Duodenal mucosa (tissue), 2 donors: ENCODE results near the gene RAB31.

Experiments
- H3K27ac ChIP-seq: one replicate; pipeline ENCODE4 v1.7.0; 2013; ENCODE audit warnings: low read depth, low read length
- H3K27me3 ChIP-seq, 2 donors: one replicate each; pipeline ENCODE4 v1.7.0; 2013; ENCODE audit warnings: low read length in 2 of 2, control low read depth in 1 of 2; ENCODE audit not compliant: insufficient read depth in 2 of 2, control insufficient read depth in 1 of 2
- H3K36me3 ChIP-seq, 2 donors: one replicate each; pipeline ENCODE4 v1.7.0; 2013; ENCODE audit warnings: low read length in 2 of 2, control low read depth in 1 of 2; ENCODE audit not compliant: insufficient read depth in 2 of 2, control insufficient read depth in 1 of 2
- H3K4me1 ChIP-seq, 2 donors: one replicate each; pipeline ENCODE4 v1.7.0; 2013; ENCODE audit warnings: low read length in 2 of 2, control low read depth in 1 of 2; ENCODE audit not compliant: insufficient read depth in 2 of 2, control insufficient read depth in 1 of 2
- H3K4me3 ChIP-seq, 2 donors: one replicate each; pipeline ENCODE4 v1.7.0; 2013; ENCODE audit warnings: low read length in 2 of 2, low read depth in 1 of 2
- H3K9ac ChIP-seq, 2 donors: one replicate each; pipeline ENCODE4 v1.7.0; 2013; ENCODE audit warnings: low read length in 2 of 2, low read depth in 1 of 2
- H3K9me3 ChIP-seq, 2 donors: one replicate each; pipeline ENCODE4 v1.7.0; 2013; ENCODE audit warnings: low read length in 2 of 2, control low read depth in 1 of 2; ENCODE audit not compliant: control insufficient read depth in 1 of 2

Gene RAB31

GRCh38 chr18:9902832-9903231 lies 194.7 kb downstream of the RAB31 start:
- Histone ChIP-seq H3K27ac (no peak overlapping the region), H3K9me3 (no peaks in the 10 kb centered on the region), H3K4me1 (peaks cover 0 to 6% of the 10 kb centered on the region in 2 donors), H3K9ac (no peak overlapping the region), H3K4me3 (no peak overlapping the region), H3K27me3 (peaks cover 0 to 5% of the 10 kb centered on the region in 2 donors), H3K36me3 (no peaks in the 10 kb centered on the region)

GRCh38 chr18:9905401-9905922 lies 197.4 kb downstream of the RAB31 start:
- peaks cover 2 to 5% of the 10 kb centered on the region in 2 donors for H3K27me3 ChIP-seq
- H3K9me3 ChIP-seq, result no peaks in the 10 kb centered on the region
- no peaks in the 10 kb centered on the region for H3K36me3 ChIP-seq
- H3K9ac ChIP-seq, result no peak overlapping the region
- no peak overlapping the region for H3K27ac ChIP-seq
- no peak overlapping the region for H3K4me3 ChIP-seq
- H3K4me1 ChIP-seq, result no peaks in the 10 kb centered on the region

GRCh38 chr18:9906481-9906880 lies 198.4 kb downstream of the RAB31 start:
- H3K4me3 ChIP-seq, result no peak overlapping the region
- H3K27ac ChIP-seq, result no peak overlapping the region
- no peaks in the 10 kb centered on the region for H3K4me1 ChIP-seq
- peaks cover 2 to 5% of the 10 kb centered on the region in 2 donors for H3K27me3 ChIP-seq
- no peak overlapping the region for H3K9ac ChIP-seq
- no peaks in the 10 kb centered on the region for H3K36me3 ChIP-seq
- no peaks in the 10 kb centered on the region for H3K9me3 ChIP-seq

- Histone ChIP-seq H3K4me3 (no peak overlapping the region), H3K27me3 (peaks cover 2 to 5% of the 10 kb centered on the region in 2 donors), H3K36me3 (no peaks in the 10 kb centered on the region), H3K27ac (no peak overlapping the region), H3K9me3 (no peaks in the 10 kb centered on the region), H3K4me1 (no peaks in the 10 kb centered on the region), H3K9ac (no peak overlapping the region)
Observed at GRCh38 chr18:9907867-9908266, 199.8 kb downstream of the RAB31 start.

- no peaks in the 10 kb centered on the region for H3K9me3 ChIP-seq
- H3K27me3 ChIP-seq, result peaks cover 2 to 5% of the 10 kb centered on the region in 2 donors
- H3K9ac ChIP-seq, result no peak overlapping the region
- H3K4me1 ChIP-seq, result peaks cover 0 to 2% of the 10 kb centered on the region in 2 donors
- no peaks in the 10 kb centered on the region for H3K36me3 ChIP-seq
- H3K4me3 ChIP-seq, result no peak overlapping the region
- no peak overlapping the region for H3K27ac ChIP-seq
Observed at GRCh38 chr18:9910071-9910470, 202.0 kb downstream of the RAB31 start.

GRCh38 chr18:9910661-9911060 lies 202.6 kb downstream of the RAB31 start:
- H3K9me3 ChIP-seq, result no peaks in the 10 kb centered on the region
- peaks cover 2 to 3% of the 10 kb centered on the region in 2 donors for H3K4me1 ChIP-seq
- no peaks in the 10 kb centered on the region for H3K36me3 ChIP-seq
- H3K4me3 ChIP-seq, result no peak overlapping the region
- peaks cover 2 to 3% of the 10 kb centered on the region in 2 donors for H3K27me3 ChIP-seq
- H3K27ac ChIP-seq, result no peak overlapping the region
- no peak overlapping the region for H3K9ac ChIP-seq

GRCh38 chr18:9911226-9911625 lies 203.1 kb downstream of the RAB31 start:
- H3K9me3 ChIP-seq, result no peaks in the 10 kb centered on the region
- H3K4me3 ChIP-seq, result no peak overlapping the region
- H3K27me3 ChIP-seq, result peaks cover 0 to 2% of the 10 kb centered on the region in 2 donors
- peaks cover 7 to 9% of the 10 kb centered on the region in 2 donors for H3K4me1 ChIP-seq
- H3K27ac ChIP-seq, result no peak overlapping the region
- no peaks in the 10 kb centered on the region for H3K36me3 ChIP-seq
- H3K9ac ChIP-seq, result no peak overlapping the region
